SK-N-SH (cell line): ENCODE measurements around the gene TP53I11. TPM values are rescaled to one million over a fixed set of nuclear protein-coding genes. Genes with fewer than 3 reads are reported as not detected.

ENCODE experiments used
- CTCF ChIA-PET: fragments of 300-600, 350-600 bp; formaldehyde crosslinking; extraction: SDS; loops from one replicate; lab custom pipeline; 2021; lab: Yijun Ruan, JAX
- POLR2A ChIA-PET: fragments of 350-600 bp; sonication (Branson Sonifier 250); formaldehyde crosslinking; extraction: SDS; loops from one replicate; lab custom pipeline; 2020; ENCODE audit warnings: antibody characterized with exemption, inconsistent platforms; lab: Yijun Ruan, JAX
- DNase-seq: peaks from one replicate; pipeline ENCODE4 v3.0.0; 2012
- H2AFZ ChIP-seq: fragments of 200-600 bp; sonication (generic); 2 replicates; pipeline ENCODE4 v1.8.1; 2016; ENCODE audit warnings: antibody characterized with exemption, mild to moderate bottlenecking, low read depth
- H3F3A ChIP-seq: fragments of 200-600 bp; sonication (generic); replicated peaks from 2 replicates; pipeline ENCODE3; 2016; ENCODE audit warnings: antibody characterized with exemption, mild to moderate bottlenecking; ENCODE audit not compliant: insufficient read depth
- H3K27ac ChIP-seq, 2 experiments: fragments of 200-500 bp in 1 of 2; fragments of 200-600 bp in 1 of 2; sonication (Bioruptor generic) in 1 of 2; sonication (generic), shearing (Covaris generic) in 1 of 2; 2 replicates each; pipeline versions ENCODE4 v1.5.1 to v1.6.1; 2014 to 2016; ENCODE audit warnings: low read depth in 2 of 2, inconsistent platforms in 1 of 2, low read length in 1 of 2, mild to moderate bottlenecking in 1 of 2, mixed read lengths in 1 of 2
- H3K27me3 ChIP-seq: fragments of 200-600 bp; sonication (generic), shearing (Covaris generic); 2 replicates; pipeline ENCODE4 v1.6.1; 2016; ENCODE audit warnings: mixed run types; ENCODE audit not compliant: insufficient read depth
- H3K36me3 ChIP-seq, 2 experiments: fragments of 200-500 bp in 1 of 2; fragments of 200-600 bp in 1 of 2; sonication (Bioruptor generic) in 1 of 2; sonication (generic) in 1 of 2; replicated peaks in 1 of 2; 2 replicates each; pipeline versions ENCODE3 to v1.5.1; 2014 to 2016; ENCODE audit warnings: low read length in 1 of 2, mild to moderate bottlenecking in 1 of 2; ENCODE audit not compliant: insufficient read depth in 2 of 2, control insufficient read depth in 1 of 2
- H3K4me1 ChIP-seq, 2 experiments: fragments of 200-500 bp in 1 of 2; fragments of 200-600 bp in 1 of 2; sonication (Bioruptor generic) in 1 of 2; sonication (generic), shearing (Covaris generic) in 1 of 2; 2 replicates each; pipeline versions ENCODE4 v1.5.1 to v1.6.1; 2014 to 2016; ENCODE audit warnings: low read depth in 1 of 2, low read length in 1 of 2, mixed run types in 1 of 2; ENCODE audit not compliant: insufficient read depth in 2 of 2, control insufficient read depth in 1 of 2
- H3K4me2 ChIP-seq: fragments of 200-600 bp; sonication (generic), shearing (Covaris generic); 2 replicates; pipeline ENCODE4 v1.6.1; 2017; ENCODE audit warnings: mixed run types
- H3K4me3 ChIP-seq, 2 experiments: fragments of 200-500 bp in 1 of 2; fragments of 200-600 bp in 1 of 2; sonication (Bioruptor generic) in 1 of 2; sonication (generic), shearing (Covaris generic) in 1 of 2; 2 replicates each; pipeline versions ENCODE4 v1.5.1 to v1.8.1; 2014 to 2016; ENCODE audit warnings: low read depth in 2 of 2, inconsistent platforms in 1 of 2, low read length in 1 of 2, mild to moderate bottlenecking in 1 of 2, mixed read lengths in 1 of 2, moderate library complexity in 1 of 2
- H3K79me2 ChIP-seq: fragments of 200-600 bp; sonication (generic); 2 replicates; pipeline ENCODE4 v1.8.1; 2017; ENCODE audit warnings: mild to moderate bottlenecking; ENCODE audit not compliant: insufficient read depth
- H3K9ac ChIP-seq: fragments of 200-600 bp; sonication (generic); 2 replicates; pipeline ENCODE4 v1.6.1; 2017; ENCODE audit warnings: mixed run types
- H3K9me2 ChIP-seq: fragments of 200-600 bp; sonication (generic); 2 replicates; pipeline ENCODE4 v1.6.1; 2017; ENCODE audit warnings: mixed run types
- H3K9me3 ChIP-seq: fragments of 200-600 bp; sonication (generic); 2 replicates; pipeline ENCODE4 v1.6.1; 2017; ENCODE audit warnings: mixed run types, mild to moderate bottlenecking, moderate library complexity
- H4K20me1 ChIP-seq: fragments of 200-600 bp; sonication (generic); 2 replicates; pipeline ENCODE4 v1.6.1; 2017; ENCODE audit warnings: mild to moderate bottlenecking, mixed run types; ENCODE audit not compliant: insufficient read depth
- CTCF ChIP-seq: fragments of 200-600 bp; sonication (generic); IDR thresholded peaks from 2 replicates; pipeline ENCODE4 v1.6.1; 2017; ENCODE audit warnings: antibody characterized with exemption, mild to moderate bottlenecking, moderate library complexity
- ELF1 ChIP-seq: IDR thresholded peaks from 2 replicates; pipeline ENCODE4 v1.4.0; 2012
- EZH2phosphoT487 ChIP-seq: fragments of 200-600 bp; sonication (generic); IDR thresholded peaks from 2 replicates; pipeline ENCODE4 v1.6.1; 2017; ENCODE audit warnings: low read depth, mixed run types, mild to moderate bottlenecking, antibody characterized with exemption, moderate library complexity, borderline replicate concordance
- FOSL2 ChIP-seq: IDR thresholded peaks from 2 replicates; pipeline ENCODE4 v1.4.0; 2012; ENCODE audit warnings: low read depth, mild to moderate bottlenecking, moderate library complexity, borderline replicate concordance
- FOXJ3 ChIP-seq: sonication (generic); formaldehyde crosslinking; IDR thresholded peaks from 2 replicates; pipeline ENCODE4 v1.5.1; 2020; ENCODE audit warnings: mild to moderate bottlenecking, missing genetic modification reagents
- FOXM1 ChIP-seq: IDR thresholded peaks from 2 replicates; pipeline ENCODE4 v1.4.0; 2012; ENCODE audit warnings: low read depth, mild to moderate bottlenecking
- GABPA ChIP-seq: IDR thresholded peaks from 2 replicates; pipeline ENCODE4 v1.4.0; 2012; ENCODE audit warnings: low read depth, mild to moderate bottlenecking
- JUND ChIP-seq: IDR thresholded peaks from 2 replicates; pipeline ENCODE4 v1.4.0; 2012
- MEF2A ChIP-seq: IDR thresholded peaks from 2 replicates; pipeline ENCODE4 v1.4.0; 2012; ENCODE audit warnings: low read depth, borderline replicate concordance
- NRF1 ChIP-seq: IDR thresholded peaks from 2 replicates; pipeline ENCODE4 v1.6.1; 2012; ENCODE audit warnings: low read depth, mild to moderate bottlenecking, low read length
- RAD21 ChIP-seq: IDR thresholded peaks from 2 replicates; pipeline ENCODE4 v1.6.1; 2012; ENCODE audit warnings: mild to moderate bottlenecking, low read length
- REST ChIP-seq: IDR thresholded peaks from 2 replicates; pipeline ENCODE4 v1.6.1; 2012; ENCODE audit warnings: mild to moderate bottlenecking, low read depth, low read length, moderate library complexity
- RFX5 ChIP-seq: IDR thresholded peaks from 2 replicates; pipeline ENCODE4 v1.6.1; 2012; ENCODE audit warnings: mild to moderate bottlenecking, improper control_type of control experiment, low read length
- SMC3 ChIP-seq: IDR thresholded peaks from 2 replicates; pipeline ENCODE4 v1.6.1; 2012; ENCODE audit warnings: low read depth, low read length, improper control_type of control experiment
- TCF12 ChIP-seq: IDR thresholded peaks from 2 replicates; pipeline ENCODE4 v1.4.0; 2012
- USF2 ChIP-seq: fragments of 150-350 bp; IDR thresholded peaks from 2 replicates; pipeline ENCODE4 v1.6.1; 2017; ENCODE audit warnings: antibody characterized with exemption, low read length, low read depth, borderline replicate concordance
- ZBTB33 ChIP-seq: IDR thresholded peaks from 2 replicates; pipeline ENCODE4 v1.4.0; 2012; ENCODE audit warnings: low read depth, borderline replicate concordance
- WGBS: methylation state at CpG from one replicate; pipeline ENCODE4 v1.1.6; 2017; ENCODE audit warnings: low lambda C conversion rate; 5-methylcytosine and 5-hydroxymethylcytosine counted together
- polyA plus RNA-seq, 3 experiments: library from polyadenylated mRNA; depleted of rRNA; stranded (reverse); fragments of >200 nt; gene quantifications; 2 replicates each; pipeline ENCODE4 v1.2.3, GENCODE V29; 2012

The TP53I11 gene
- polyA plus RNA-seq, 1 of the 3 experiments (the other 2 are of a cell fraction): 6.6 TPM

GRCh38 chr11:44934735-44935250 is 15.9 kb downstream of the TP53I11 start:
- H3K9me3 ChIP-seq: no peaks in the 10 kb centered on the region
- no peak overlapping the region for H3K4me2 ChIP-seq
- ChIA-PET POLR2A (no interaction called here), CTCF (interaction anchor here (0.8 to 24.2 kb wide), 6 partner anchors 7 to 400 kb away, joined by 3 to 1245 read pairs (median 22); no protein-coding TSS in a partner anchor)
- H2AFZ ChIP-seq: no peak overlapping the region
- H3K9me2 ChIP-seq: no peaks in the 10 kb centered on the region
- no peaks in the 10 kb centered on the region for H3K27me3 ChIP-seq
- DNase-seq: no peak
- H3K4me1 ChIP-seq: peaks cover 0 to 6% of the 10 kb centered on the region in 2 experiments; a peak in 1 of 4 replicates
- no peaks in the 10 kb centered on the region for H3K79me2 ChIP-seq
- TF ChIP-seq TCF12: no peak
- no peak for TF ChIP-seq FOXM1
- no peak for TF ChIP-seq REST
- TF ChIP-seq ZBTB33: no peak
- TF ChIP-seq SMC3: no peak
- TF ChIP-seq USF2: no peak
- no peak for TF ChIP-seq MEF2A
- no peak for TF ChIP-seq GABPA
- no peak for TF ChIP-seq FOXJ3 (CRISPR knock-in tag)
- TF ChIP-seq RFX5: no peak
- no peak for TF ChIP-seq CTCF
- no peak for TF ChIP-seq NRF1
- TF ChIP-seq FOSL2: no peak
- TF ChIP-seq RAD21: no peak
- TF ChIP-seq ELF1: no peak
- no peak for TF ChIP-seq JUND
- no peak for TF ChIP-seq EZH2phosphoT487
- H3F3A ChIP-seq: no peaks in the 10 kb centered on the region
- no peaks in the 10 kb centered on the region for H3K36me3 ChIP-seq
- H3K4me3 ChIP-seq: no peak overlapping the region
- peaks cover 10% of the 10 kb centered on the region; the same call in 1 of the 2 replicates for H4K20me1 ChIP-seq
- 92% methylated on average over 12 of the region's 13 CpGs for WGBS
- no peak overlapping the region for H3K27ac ChIP-seq
- H3K9ac ChIP-seq: no peak overlapping the region
